GM15510 (cell line): ENCODE results near the gene C19orf44.

ENCODE experiments used
- POLR2A ChIP-seq: IDR thresholded peaks from 3 replicates; pipeline ENCODE4 v1.6.1; 2011; ENCODE audit warnings: borderline replicate concordance; ENCODE audit not compliant: insufficient read length; ENCODE audit errors: extremely low read depth

The C19orf44 gene

DNA sequence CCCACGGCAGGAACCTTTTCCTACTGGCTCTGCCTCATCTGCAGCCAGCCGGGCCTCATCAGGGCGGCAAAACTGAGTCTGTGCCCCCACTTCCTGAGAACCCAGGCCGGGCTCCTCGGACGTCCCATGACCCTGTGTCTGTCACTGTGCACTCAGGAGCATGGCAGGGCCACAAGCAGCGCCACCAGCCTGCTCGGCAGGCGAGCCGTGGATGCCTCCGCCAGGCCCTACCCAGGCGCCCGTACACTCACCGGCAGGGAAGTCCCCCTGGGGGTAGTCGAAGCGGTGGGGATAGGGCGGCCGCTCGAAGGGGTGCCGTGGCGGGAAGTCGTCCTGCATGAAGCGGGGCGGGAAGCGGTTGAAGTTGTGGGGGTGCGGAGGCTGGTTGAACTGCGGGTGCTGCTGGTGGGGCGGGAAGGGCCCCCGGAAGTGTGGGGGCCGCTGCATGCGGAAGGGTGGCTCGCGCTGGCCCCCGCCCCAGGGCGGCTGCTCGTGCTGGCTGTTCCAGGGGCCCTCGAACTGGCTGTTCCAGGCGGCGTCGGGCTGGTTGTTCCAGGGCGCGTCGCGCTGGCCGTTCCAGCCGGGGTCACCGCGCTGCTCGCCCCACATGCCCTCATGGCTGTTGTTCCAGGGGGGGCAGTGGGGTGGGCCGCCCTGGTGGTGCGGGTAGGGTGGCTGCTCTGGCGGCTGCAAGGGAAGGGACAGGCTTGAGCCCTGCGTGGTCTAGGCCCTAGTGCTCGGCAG is 29.0 kb downstream of the C19orf44 start:
- TF ChIP-seq POLR2A = no peak

DNA sequence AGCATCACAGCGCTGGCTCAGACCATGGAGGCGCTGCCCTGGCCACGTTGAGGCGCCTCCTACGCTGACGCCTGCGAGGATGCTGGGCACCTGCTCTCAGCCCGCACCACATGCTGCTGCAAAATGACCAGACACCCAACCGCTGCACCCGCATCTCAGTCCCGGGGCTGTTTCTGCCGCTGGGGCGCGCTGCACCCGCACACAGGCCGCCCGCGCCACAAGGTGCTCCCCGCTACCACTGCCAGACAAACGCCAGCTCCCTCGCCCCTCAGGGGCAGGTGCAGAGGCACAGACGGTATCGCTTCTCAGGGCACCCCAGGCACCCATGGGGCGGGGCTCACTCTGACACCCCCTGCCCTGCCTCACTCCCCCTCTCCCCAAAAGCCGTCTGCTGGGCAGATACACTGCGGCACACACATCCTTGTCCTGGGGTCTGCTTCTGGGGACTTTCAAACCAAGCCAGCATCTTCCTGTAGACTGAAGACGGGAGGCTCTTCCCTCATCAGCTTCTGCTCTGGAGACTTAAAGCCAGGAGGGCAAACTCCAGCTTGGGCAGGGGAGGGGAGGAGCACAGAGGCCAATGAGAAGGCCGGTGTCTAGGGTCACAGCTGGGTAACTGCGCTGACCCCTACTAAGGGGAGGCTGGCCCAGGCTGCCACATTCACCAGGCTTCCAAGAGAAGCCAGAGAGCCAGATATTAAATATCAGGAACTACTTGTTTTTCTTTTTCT is 29.7 kb downstream of the C19orf44 start:
- TF ChIP-seq POLR2A = no peak

DNA sequence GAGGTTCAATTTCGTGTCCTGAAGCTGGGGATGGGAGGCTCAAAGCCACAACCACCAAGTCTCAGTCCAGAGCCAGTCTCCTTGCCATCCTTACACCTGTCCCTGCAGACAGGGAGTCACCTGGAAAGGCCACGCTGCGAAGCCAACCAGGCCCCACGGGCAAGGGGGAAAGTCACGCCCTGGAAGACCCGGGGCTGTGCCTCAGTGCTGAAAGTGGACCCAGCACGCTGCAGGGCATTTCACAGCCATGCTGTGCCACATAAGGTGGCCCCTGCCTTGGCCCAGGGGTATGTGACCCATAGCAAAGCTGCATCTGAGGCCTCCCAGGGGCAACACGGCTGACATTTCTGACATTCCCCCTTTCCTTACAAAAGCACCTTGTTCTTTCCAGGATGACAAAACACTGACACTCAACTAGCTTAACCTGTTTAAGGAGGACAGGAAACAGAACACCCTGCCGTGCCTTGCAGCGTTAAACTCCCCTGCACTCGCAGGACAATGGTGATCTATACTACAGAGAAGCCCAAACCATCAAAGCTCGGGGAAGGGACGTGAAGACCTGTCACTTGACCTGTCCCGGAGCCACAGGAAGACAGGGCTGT is 31.2 kb downstream of the C19orf44 start:
- TF ChIP-seq POLR2A = no peak

DNA sequence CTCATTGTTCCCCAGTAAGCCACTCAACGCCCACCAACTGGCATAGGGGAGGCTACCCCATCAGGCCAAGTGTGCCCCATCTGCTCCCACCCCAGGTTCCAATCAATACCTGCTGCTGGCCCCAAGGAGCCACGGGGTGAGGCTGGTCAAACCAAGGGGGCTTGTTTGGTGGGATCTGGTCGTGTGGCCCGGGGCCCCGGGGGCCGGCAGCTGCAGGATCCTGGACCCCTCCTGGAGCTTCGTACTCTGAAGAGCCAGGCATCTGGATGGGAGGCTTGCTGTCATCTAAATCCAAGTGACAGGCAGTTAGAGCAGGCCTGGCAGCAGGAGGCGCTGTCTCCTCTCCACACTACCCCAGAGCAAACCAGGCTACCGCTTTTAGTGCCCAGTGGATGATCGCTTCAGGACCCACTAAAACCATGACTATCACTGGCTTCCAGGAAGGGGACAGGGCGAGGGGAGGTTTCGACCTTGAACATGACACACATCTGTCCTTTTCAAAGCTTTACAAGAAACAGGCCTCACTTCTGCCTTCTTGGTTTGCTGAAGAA is 31.9 kb downstream of the C19orf44 start:
- no peak for TF ChIP-seq POLR2A

DNA sequence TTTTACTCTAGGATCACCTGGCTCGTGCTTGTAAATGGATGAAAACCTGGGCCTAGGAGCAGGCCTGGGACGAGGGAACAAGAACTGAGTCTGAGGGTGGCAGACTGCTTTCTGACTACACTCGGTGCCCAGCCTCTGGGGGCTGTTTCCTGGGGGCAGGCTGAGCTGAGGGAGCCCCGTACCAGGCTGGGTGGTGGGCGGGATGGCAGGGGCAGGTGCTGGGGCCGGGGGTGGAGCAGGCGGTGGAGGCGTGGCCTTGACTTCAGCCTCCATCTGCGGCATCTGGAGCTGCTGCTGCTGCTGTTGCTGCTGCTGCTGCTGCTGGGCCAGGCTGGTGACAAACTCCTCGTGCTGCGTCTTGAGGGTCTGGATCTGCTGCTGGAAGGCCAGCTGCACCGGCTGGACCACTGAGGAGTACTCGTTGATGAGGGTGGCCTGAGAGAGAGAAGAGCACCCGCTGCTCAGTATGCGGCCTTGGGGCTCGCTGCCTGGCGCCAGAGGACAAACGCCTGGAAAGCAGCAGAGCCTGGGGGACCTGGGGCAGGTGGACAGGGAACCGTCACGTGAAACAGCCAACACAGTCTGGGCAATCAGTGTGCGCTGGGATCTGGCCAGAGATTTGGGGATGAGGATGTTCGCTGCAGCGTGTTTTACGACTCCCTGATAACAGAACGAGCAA is 33.4 kb downstream of the C19orf44 start:
- no peak for TF ChIP-seq POLR2A

DNA sequence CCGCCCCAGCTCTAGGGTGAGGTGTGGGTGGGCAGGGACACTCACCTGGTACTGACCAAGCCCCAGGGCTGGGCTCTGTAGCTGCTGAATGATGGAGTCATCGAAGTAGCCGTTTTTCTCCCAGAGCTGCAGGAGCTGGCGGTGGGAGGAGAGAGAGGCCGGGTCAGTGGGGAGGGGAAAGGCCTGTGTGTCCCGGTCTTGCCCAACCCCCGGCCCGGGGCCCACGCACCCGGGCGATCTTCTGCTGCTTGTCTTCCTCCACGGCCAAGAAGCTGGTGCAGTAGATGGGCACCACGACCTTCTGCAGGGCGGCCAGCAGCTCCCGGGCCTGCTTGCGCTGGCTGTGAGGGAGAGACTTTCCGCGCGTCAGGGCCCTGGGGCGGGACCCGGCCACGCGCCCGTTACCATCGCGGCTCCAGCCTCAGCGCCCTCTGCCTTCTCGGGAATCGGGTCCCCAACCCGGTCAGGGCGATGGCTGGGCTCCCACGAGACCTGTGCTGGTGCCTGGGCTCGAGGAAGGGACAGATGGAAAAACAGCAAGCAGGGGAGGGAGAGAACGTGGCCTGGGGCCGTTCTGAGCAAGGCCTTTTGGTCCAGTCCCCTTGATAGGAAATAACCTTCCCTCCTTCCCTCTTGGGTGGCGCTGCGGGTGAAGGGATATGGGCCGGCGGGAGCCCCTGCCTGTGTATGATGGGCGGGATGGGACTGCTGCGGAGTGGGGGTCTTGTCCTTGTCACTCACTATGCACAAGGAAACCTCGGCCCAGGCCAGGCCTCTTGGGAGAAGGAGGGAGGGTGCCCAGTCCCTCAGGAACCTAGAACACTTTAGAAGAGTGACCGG is 34.6 kb downstream of the C19orf44 start:
- TF ChIP-seq POLR2A = no peak

DNA sequence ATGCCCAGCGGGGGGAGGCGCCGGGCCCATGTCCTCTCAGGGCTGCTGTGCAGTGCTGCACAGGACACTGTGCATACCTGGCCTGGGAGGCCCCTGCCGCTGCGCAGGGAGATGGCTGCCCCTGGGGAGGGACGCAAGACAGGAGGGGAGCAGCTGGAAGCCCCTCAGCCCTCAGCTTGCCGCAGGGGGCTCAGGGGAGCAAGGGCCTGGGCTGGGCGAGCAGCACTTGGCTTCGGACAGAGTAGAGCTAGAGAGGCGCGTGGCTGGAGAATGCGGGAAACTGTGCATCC is 35.1 kb downstream of the C19orf44 start:
- no peak for TF ChIP-seq POLR2A

DNA sequence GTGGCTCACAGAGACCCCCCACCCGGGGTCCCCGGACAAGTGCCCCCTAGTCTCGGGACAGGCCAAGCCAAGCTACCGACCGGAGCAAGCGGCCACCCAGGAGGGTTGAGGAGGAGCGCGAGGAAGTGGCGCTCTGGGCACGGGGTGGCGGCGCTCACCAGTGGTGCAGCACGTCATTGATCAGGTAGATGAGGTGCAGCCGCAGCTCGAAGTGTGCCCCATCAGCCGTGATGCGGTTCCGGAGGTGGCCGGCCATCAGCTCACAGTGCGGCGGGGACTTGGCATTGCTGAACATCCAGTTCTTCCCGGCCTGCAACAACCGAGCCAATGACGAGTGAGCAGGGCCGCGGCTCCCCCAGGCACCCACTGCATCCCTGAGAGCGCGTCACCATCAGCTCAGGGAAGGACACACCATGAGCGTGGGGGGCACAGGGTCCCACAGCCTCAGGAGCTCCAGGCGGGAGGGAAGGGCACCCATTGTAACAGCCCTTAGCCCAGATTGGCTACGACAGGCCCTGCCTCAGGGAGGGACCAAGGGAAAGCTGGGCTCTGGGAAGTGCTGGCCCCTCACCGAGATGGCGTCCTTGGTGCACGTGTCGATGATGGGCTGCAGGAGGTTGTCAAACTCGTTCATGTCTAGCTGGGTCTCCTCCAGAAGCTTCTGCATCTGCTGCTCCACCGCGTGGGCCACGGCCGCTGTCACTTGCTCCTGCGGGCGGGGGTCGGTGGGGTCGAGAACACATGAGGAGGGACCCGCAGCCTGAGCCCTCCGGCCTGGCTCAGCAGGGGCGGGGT is 36.4 kb downstream of the C19orf44 start:
- TF ChIP-seq POLR2A = no peak

DNA sequence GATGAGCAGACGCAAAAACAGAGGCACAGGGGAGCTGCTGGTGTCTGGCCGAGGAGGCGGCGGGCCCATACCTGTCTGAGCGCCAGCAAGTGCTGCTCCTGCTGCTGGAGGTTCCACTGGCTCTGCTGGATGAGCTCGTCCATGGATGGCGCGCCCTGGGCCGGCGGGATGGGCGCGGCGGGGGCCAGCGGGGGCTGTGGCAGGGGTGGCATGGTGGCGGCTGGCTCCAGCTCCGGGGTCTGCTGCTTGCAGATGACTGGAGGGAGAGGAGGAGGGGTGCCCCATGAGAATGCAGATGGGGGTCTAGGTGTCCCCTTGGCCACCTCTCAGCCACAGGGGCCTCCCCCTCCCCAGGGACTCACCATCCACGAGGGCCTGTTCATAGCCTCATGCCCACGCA is 39.2 kb downstream of the C19orf44 start:
- TF ChIP-seq POLR2A = no peak

DNA sequence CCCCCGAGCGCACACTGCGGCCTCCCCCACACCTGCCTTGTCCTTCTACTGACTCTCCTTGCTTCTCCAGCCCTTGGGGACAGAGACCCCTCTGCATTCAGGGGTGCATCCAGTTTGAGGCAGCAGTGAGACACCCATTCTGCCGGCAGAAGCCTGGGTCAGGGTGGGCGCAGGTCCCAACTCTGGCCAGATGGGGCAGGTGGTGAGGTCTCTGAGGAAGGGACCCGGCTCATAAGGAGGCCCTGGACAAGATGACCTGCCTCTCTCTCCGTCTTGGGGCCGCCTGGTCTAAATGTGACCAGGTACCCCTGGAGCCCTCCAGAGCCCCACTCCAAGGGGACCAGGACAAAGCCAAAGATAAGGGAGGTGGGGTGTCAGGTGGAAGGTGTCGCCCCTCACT is 39.9 kb downstream of the C19orf44 start:
- TF ChIP-seq POLR2A = no peak

DNA sequence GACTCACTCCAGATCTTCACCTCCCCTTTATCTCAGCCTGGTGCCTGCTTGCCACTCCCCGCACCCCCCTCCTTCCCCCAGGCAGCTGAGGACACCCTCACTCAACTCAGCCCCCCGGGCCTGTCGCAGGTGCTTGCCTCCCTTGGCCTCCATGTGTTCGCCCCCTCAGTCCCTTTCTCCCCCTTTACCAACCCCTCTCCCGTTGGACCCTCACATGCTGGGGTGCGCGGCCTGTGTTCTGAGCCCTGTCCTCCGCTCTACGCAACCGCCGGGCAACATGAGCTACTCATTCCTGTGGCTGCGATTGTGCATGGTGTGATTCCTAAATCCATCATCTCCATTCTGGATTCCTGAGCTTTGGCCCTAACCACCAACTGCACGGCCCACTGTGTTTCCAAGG is 40.9 kb downstream of the C19orf44 start:
- no peak for TF ChIP-seq POLR2A

DNA sequence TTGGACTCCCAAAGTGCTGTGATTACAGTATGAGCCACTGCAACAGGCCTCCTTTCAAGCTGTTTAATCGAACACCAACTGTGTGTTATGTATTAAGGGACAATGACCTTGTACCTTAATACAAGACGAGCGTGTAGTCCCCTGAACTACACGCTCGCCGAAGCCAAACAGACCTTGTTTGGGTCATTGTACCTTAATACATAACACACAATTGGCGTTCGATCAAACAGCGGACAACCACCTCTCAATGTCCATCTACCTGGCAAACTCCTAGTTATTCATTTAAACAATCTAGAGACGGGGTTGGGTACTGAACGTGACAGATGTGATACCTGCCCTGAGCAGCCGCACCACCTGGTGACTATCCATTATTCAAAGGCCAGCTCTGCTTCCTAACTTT is 44.8 kb downstream of the C19orf44 start:
- TF ChIP-seq POLR2A = no peak

DNA sequence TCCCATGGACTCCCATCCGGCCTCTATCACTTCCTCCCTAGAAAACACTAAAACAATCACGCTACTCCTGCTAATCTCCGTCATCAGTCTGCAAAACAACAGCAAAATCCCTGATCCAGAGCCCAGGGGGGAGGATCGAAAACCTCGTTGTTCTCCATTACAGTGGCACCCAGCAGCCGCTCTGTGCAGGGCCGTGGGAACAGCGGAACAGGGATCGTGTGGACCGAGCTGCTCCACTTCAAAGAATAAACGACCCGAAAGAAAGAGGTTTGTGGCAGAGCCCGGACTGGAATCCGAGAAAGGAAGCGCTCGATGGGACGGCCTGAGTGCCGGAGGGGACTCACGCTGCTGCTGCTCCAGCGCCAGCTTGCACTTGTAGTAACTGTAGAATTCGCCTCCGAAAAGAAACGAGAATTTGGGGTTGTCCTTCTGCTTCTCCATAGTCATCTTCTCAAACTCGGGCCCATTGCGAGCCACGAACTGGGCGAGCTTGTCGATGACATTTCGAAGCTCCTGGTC is 45.4 kb downstream of the C19orf44 start:
- TF ChIP-seq POLR2A = no peak

DNA sequence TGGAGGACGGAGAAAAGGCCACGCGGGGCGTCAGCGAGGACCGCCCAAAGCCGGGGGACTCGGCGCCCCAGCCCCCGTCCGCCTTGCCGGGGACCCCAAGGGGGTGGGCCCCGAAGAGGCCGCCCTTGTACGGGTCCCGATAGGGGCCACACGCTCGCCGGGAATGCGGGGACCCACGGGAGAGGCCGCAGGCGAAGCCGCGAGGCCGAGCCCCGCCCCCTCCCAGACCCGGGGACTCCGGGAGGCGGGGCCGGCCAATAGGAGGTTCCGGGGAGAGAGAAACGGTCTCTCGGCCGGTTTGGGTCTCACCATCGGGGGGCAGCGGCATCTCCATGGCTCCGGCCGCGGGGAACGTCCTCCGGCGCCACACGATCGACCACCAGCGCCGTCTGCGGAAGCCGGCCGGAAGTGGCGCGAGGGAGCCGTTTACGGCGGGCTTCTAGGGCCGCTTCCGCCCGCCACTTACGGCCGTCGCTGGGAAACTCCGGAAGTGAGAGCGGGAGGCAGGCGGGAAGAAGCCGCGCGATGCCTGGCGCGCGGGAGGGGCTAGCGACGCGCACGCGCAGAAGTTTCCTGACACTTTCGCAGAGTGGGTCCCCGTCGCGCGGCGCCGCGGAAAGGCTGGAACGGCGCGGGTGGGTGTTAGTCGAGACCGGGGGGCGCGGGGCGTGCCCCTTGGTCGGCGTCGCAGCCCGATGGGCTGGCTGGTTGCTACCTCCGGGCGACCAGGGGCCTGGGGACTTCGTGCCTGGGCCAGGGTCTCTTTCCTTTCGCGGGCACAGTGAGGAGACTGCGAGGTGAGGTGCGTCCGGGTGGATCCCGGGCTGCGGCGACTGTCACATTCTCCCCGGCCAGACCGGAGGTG is 46.1 kb downstream of the C19orf44 start, which contains the start of gene CHERP:
Gene CHERP (minus strand): TSS at position 393 of the 865 bp plus-strand sequence. CDS start 59 bp downstream, at position 334.
- TF ChIP-seq POLR2A = peak; percentile 96
